Thoracic aorta (tissue), 2 donors: ENCODE data around the gene FCRL3. TPM values are rescaled to one million over a fixed set of nuclear protein-coding genes. Genes with fewer than 3 reads are reported as not detected.
"Not testable (repeated sequence)": the region's sequence is repeated elsewhere in the genome, so short reads cannot be mapped to it uniquely, and the experiment has no call there.

Source experiments
- ATAC-seq: fragments of 150-250 bp; one replicate; pipeline ENCODE4 v1.8.0; 2017; ENCODE audit warnings: low read depth; ENCODE audit not compliant: insufficient number of reproducible peaks, low FRiP score
- DNase-seq: peaks from one replicate; pipeline ENCODE4 v3.0.0-alpha.2; 2020; ENCODE audit warnings: low spot score
- H3K27ac ChIP-seq, 2 donors: fragments of 200-600 bp; sonication (generic); 1 replicate in 1 of 2; 2 replicates in 1 of 2; pipeline ENCODE4 v1.5.1; 2016; ENCODE audit warnings: mild to moderate bottlenecking in 2 of 2, moderate library complexity in 2 of 2
- H3K27me3 ChIP-seq: fragments of 200-600 bp; sonication (generic); replicated peaks from 2 replicates; pipeline ENCODE4 v1.6.0; 2016; ENCODE audit warnings: mild to moderate bottlenecking; ENCODE audit not compliant: insufficient read depth
- H3K36me3 ChIP-seq: fragments of 200-600 bp; sonication (generic); one replicate; pipeline ENCODE4 v1.5.1; 2016
- H3K4me1 ChIP-seq, 2 donors: fragments of 200-600 bp; sonication (generic); 1 replicate in 1 of 2; 2 replicates in 1 of 2; pipeline versions ENCODE4 v1.5.1 to v1.6.0; 2016; ENCODE audit warnings: low read depth in 2 of 2, mild to moderate bottlenecking in 1 of 2; ENCODE audit not compliant: control insufficient read depth in 1 of 2
- H3K4me3 ChIP-seq: fragments of 200-600 bp; sonication (generic); 2 replicates; pipeline ENCODE4 v1.5.1; 2016; ENCODE audit warnings: mild to moderate bottlenecking
- H3K9me3 ChIP-seq: fragments of 200-600 bp; sonication (generic); 2 replicates; pipeline ENCODE4 v1.5.1; 2016
- CTCF ChIP-seq: fragments of 200-600 bp; sonication (generic); IDR thresholded peaks from one replicate; pipeline ENCODE4 v1.5.1; 2019; ENCODE audit warnings: antibody characterized with exemption
- total RNA-seq, 2 donors: library from RNA; depleted of rRNA; stranded (reverse); fragments of >200 nt; gene quantifications; one replicate each; pipeline versions ENCODE4 v1.1.0 to v1.2.3, GENCODE V29; 2016

The FCRL3 gene
- total RNA-seq, result not detected

- DNase-seq, result no peak
- TF ChIP-seq CTCF, result no peak
- ATAC-seq, result no peak
Measured at GRCh38 chr1:157700732-157701131, at the start of gene FCRL3. FCRL3 (minus strand) TSS chr1:157700769; CDS start chr1:157700489, 280 bp downstream.

GRCh38 chr1:157748262-157748817 is 47.8 kb upstream of the FCRL3 start:
- Histone ChIP-seq H3K4me3 (no peak overlapping the region), H3K27me3 (no peaks in the 10 kb centered on the region), H3K9me3 (no peaks in the 10 kb centered on the region), H3K36me3 (no peaks in the 10 kb centered on the region), H3K4me1 (no peaks in the 10 kb centered on the region), H3K27ac (no peak overlapping the region)
- DNase-seq (no peak), ATAC-seq (no peak)
- TF ChIP-seq CTCF, result no peak

More at GRCh38 chr1:157700732-157701131, at the start of gene FCRL3:
- Histone ChIP-seq H3K27me3 (no peaks in the 10 kb centered on the region), H3K4me3 (no peak within 1 kb of the TSS), H3K9me3 (no peaks in the 10 kb centered on the region), H3K36me3 (no peaks in the 10 kb centered on the region), H3K27ac (no peak within 1 kb of the TSS), H3K4me1 (no peaks in the 10 kb centered on the region)

GRCh38 chr1:157739229-157739901 is 38.8 kb upstream of the FCRL3 start:
- Histone ChIP-seq H3K27ac (no peak overlapping the region), H3K36me3 (no peaks in the 10 kb centered on the region), H3K9me3 (no peaks in the 10 kb centered on the region), H3K27me3 (no peaks in the 10 kb centered on the region), H3K4me3 (no peak overlapping the region), H3K4me1 (no peaks in the 10 kb centered on the region)
- DNase-seq (no peak), ATAC-seq (no peak)
- TF ChIP-seq CTCF, result no peak

- H3K4me3 ChIP-seq, H3K27ac ChIP-seq, H3K36me3 ChIP-seq, DNase-seq, H3K27me3 ChIP-seq, H3K9me3 ChIP-seq, ATAC-seq, H3K4me1 ChIP-seq: not testable (repeated sequence)
Measured at GRCh38 chr1:157735991-157736390, 35.4 kb upstream of the FCRL3 start.

GRCh38 chr1:157734321-157734720 is 33.8 kb upstream of the FCRL3 start:
- no peak overlapping the region for H3K27ac ChIP-seq
- no peak for TF ChIP-seq CTCF
- ATAC-seq, result no peak

More at GRCh38 chr1:157734321-157734720, 33.8 kb upstream of the FCRL3 start:
- H3K4me1 ChIP-seq, result no peaks in the 10 kb centered on the region
- no peak for DNase-seq
- H3K36me3 ChIP-seq, result no peaks in the 10 kb centered on the region
- H3K27me3 ChIP-seq, result no peaks in the 10 kb centered on the region
- H3K4me3 ChIP-seq, result no peak overlapping the region
- no peaks in the 10 kb centered on the region for H3K9me3 ChIP-seq
